IPS DF 6.9 (cell line): ENCODE measurements around the gene MTCL1.

Experiments used
- DNase-seq: peaks from one replicate; pipeline ENCODE4 v3.0.0-alpha.2; 2013; ENCODE audit warnings: low read depth, low spot score
- H3K27ac ChIP-seq: one replicate; pipeline ENCODE4 v1.5.1; 2013; ENCODE audit warnings: low read length, control low read depth
- H3K27me3 ChIP-seq: 2 replicates; pipeline ENCODE4 v1.6.1; 2013; ENCODE audit warnings: mild to moderate bottlenecking, low read length; ENCODE audit not compliant: control insufficient read depth, insufficient read depth
- H3K36me3 ChIP-seq: 2 replicates; pipeline ENCODE4 v1.6.1; 2013; ENCODE audit warnings: low read length; ENCODE audit not compliant: control insufficient read depth, insufficient read depth
- H3K4me1 ChIP-seq: 2 replicates; pipeline ENCODE4 v1.6.1; 2013; ENCODE audit warnings: low read length; ENCODE audit not compliant: control insufficient read depth, insufficient read depth
- H3K4me3 ChIP-seq: 2 replicates; pipeline ENCODE4 v1.5.1; 2013; ENCODE audit warnings: mild to moderate bottlenecking, low read length
- H3K9me3 ChIP-seq: 2 replicates; pipeline ENCODE4 v1.6.1; 2013; ENCODE audit warnings: low read length, inconsistent platforms; ENCODE audit not compliant: control insufficient read depth, insufficient read depth
- WGBS: extraction: QIAGEN DNeasy Blood & Tissue Kit; methylation state at CpG from one replicate; pipeline ENCODE4 v1.1.7; 2013; ENCODE audit warnings: mixed read lengths, missing lambda C conversion rate; ENCODE audit not compliant: insufficient read length, insufficient coverage; 5-methylcytosine and 5-hydroxymethylcytosine counted together

Gene MTCL1

GRCh38 chr18:8809514-8809913 lies 104.2 kb downstream of the MTCL1 start:
- Histone ChIP-seq H3K4me1 (no peaks in the 10 kb centered on the region), H3K36me3 (peaks cover 8% of the 10 kb centered on the region), H3K27me3 (no peaks in the 10 kb centered on the region), H3K9me3 (no peaks in the 10 kb centered on the region), H3K4me3 (no peak overlapping the region), H3K27ac (no peak overlapping the region)
- no CpG with 5 or more reads among the region's 13 CpGs for WGBS
- no peak for DNase-seq

GRCh38 chr18:8810157-8810556 lies 104.8 kb downstream of the MTCL1 start:
- Histone ChIP-seq H3K27me3 (no peaks in the 10 kb centered on the region), H3K4me3 (no peak overlapping the region), H3K36me3 (peaks cover 9% of the 10 kb centered on the region), H3K27ac (no peak overlapping the region), H3K4me1 (no peaks in the 10 kb centered on the region), H3K9me3 (no peaks in the 10 kb centered on the region)
- no CpG with 5 or more reads among the region's 11 CpGs for whole genome bisulfite sequencing
- DNase-seq: no peak

- H3K27me3 ChIP-seq: no peaks in the 10 kb centered on the region
- peaks cover 9% of the 10 kb centered on the region for H3K36me3 ChIP-seq
- no CpG with 5 or more reads among the region's 6 CpGs for WGBS
- H3K4me1 ChIP-seq: no peaks in the 10 kb centered on the region
- no peak overlapping the region for H3K4me3 ChIP-seq
- DNase-seq: no peak
- no peaks in the 10 kb centered on the region for H3K9me3 ChIP-seq
- H3K27ac ChIP-seq: no peak overlapping the region
These were observed 105.8 kb downstream of the MTCL1 start for GRCh38 chr18:8811115-8811514.

DNA sequence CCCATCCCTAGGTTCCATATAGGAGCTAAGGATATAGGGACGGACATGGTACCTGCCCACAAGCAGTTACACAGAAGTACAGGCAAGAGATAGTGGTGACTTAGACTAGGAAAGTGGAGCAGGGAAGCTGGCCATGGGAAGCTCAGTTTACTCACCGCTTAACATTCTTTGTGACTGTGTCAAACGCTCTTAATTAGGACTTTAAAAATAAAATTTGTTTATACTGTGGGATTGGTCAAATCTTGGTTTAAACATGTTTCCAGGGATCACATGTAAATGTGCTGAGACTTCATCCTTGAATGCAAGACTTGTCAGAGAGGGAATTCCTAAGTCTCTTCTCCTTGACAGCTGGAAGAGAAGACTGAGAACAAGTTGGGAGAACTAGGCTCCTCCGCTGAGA lies 107.3 kb downstream of the MTCL1 start:
- no peak overlapping the region for H3K4me3 ChIP-seq
- DNase-seq: no peak

GRCh38 chr18:8813611-8814010 lies 108.3 kb downstream of the MTCL1 start:
- no peaks in the 10 kb centered on the region for H3K4me1 ChIP-seq
- H3K9me3 ChIP-seq: no peaks in the 10 kb centered on the region
- no peak for DNase-seq
- no peak overlapping the region for H3K27ac ChIP-seq
- H3K4me3 ChIP-seq: no peak overlapping the region
- no peaks in the 10 kb centered on the region for H3K27me3 ChIP-seq
- peaks cover 8% of the 10 kb centered on the region for H3K36me3 ChIP-seq

More for the DNA sequence above, 107.3 kb downstream of the MTCL1 start:
- no CpG with 5 or more reads among the region's 4 CpGs for WGBS
- H3K27me3 ChIP-seq: no peaks in the 10 kb centered on the region
- H3K9me3 ChIP-seq: no peaks in the 10 kb centered on the region
- H3K27ac ChIP-seq: no peak overlapping the region
- H3K36me3 ChIP-seq: peaks cover 6% of the 10 kb centered on the region
- H3K4me1 ChIP-seq: no peaks in the 10 kb centered on the region

DNA sequence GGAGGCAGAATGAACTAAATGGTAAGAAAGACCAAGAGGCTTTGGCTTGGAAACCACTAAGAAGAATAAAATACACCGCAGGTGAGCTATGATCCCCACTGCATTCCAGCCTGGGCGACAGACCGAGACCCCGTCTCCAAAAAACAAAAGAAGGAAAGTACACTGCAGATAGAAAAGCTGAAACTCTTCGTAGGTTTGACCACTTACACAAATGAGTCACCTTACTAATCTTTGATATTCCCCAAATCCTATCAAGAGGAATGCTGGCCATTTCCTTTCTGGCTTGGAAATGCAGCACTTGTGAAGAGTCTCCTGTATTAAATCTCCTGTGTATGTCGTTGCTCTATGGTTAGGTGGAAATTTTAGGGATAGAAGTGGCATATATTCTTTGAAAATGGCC lies 108.8 kb downstream of the MTCL1 start:
- no CpG with 5 or more reads among the region's 6 CpGs for WGBS
- Histone ChIP-seq H3K9me3 (no peaks in the 10 kb centered on the region), H3K27ac (no peak overlapping the region), H3K4me3 (no peak overlapping the region), H3K27me3 (no peaks in the 10 kb centered on the region), H3K4me1 (no peaks in the 10 kb centered on the region), H3K36me3 (peaks cover 12% of the 10 kb centered on the region)
- no peak for DNase-seq

DNA sequence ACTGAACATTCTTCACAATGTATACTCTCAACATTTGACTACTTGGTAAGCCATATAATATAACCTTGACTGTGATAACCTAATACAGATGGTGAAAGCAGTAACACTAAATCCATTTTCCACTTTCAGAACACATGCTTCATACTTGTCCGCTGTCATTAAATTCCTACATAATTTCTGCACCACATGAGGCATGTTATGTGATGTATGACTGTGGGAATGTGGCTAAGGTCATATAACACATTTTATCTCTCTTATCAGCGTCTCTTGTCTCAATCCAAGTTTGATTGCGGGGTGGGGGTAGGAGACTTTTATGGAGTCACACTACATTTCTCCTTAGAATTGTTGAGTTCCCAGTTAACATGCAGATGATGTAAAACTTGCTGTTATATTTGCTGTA lies 110.9 kb downstream of the MTCL1 start:
- DNase-seq: no peak
- Histone ChIP-seq H3K4me1 (no peaks in the 10 kb centered on the region), H3K9me3 (no peaks in the 10 kb centered on the region), H3K36me3 (peaks cover 20% of the 10 kb centered on the region), H3K4me3 (no peak overlapping the region), H3K27me3 (no peaks in the 10 kb centered on the region), H3K27ac (no peak overlapping the region)
- no CpG with 5 or more reads among the region's 3 CpGs for WGBS

- Histone ChIP-seq H3K9me3 (no peaks in the 10 kb centered on the region), H3K36me3 (peaks cover 20% of the 10 kb centered on the region), H3K27me3 (no peaks in the 10 kb centered on the region), H3K27ac (no peak overlapping the region), H3K4me3 (no peak overlapping the region), H3K4me1 (no peaks in the 10 kb centered on the region)
- no peak for DNase-seq
- WGBS: no CpG with 5 or more reads among the region's 1 CpG
These were observed 111.5 kb downstream of the MTCL1 start for GRCh38 chr18:8816816-8817215.

DNA sequence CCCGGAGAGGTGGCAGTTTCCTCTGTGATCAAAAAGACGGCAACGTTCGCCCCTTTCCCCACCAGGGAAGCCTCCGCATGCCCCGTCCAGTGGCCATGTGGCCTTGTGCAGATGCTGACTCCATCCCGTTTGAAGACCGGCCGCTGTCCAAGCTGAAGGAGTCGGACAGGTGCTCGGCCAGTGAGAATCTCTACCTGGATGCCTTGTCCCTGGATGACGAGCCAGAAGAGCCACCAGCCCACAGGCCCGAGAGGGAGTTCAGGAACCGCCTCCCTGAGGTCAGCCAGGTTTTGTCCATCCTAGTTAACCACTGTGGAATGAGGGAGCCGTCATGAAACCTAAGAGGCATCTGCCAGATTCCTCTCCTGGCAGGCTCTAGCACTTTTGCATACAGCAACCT lies 113.6 kb downstream of the MTCL1 start:
- WGBS: no CpG with 5 or more reads among the region's 15 CpGs
- Histone ChIP-seq H3K4me1 (no peaks in the 10 kb centered on the region), H3K9me3 (no peaks in the 10 kb centered on the region), H3K4me3 (no peak overlapping the region), H3K27ac (no peak overlapping the region), H3K36me3 (peaks cover 22% of the 10 kb centered on the region), H3K27me3 (no peaks in the 10 kb centered on the region)
- no peak for DNase-seq

DNA sequence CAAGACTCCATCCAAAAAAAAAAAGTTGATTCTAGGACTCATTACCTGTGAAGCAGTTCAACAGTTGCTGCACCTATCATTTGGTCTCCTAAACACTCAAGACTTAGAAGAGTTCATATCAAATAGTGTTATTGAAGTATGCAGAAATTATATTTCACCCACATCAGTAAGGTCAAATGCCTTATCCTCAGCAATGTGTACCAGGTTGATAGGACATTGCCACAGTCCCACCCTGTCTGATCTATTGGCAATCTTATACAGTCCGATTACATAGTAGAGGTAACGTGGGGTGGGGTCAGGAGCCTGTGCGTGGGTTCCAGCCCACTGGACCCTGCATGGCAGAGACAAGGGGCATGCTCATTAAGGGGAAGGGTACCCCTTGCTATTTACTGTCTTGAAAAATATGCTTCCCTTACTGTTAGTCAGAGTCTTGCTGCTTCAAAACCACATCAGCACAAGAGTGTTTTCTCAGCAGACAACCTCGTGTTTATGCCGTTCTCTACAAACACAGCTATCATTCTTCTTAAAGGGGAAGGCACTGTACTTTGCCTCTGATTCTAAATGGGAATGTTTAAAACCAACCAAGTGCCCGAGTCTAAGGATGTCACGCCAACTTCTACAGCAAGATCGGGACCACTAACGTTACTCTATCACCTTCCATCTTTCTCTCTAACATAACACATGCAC lies 115.2 kb downstream of the MTCL1 start:
- Histone ChIP-seq H3K4me3 (no peak overlapping the region), H3K27me3 (no peaks in the 10 kb centered on the region), H3K27ac (no peak overlapping the region), H3K9me3 (no peaks in the 10 kb centered on the region), H3K4me1 (no peaks in the 10 kb centered on the region), H3K36me3 (peaks cover 29% of the 10 kb centered on the region)
- no peak for DNase-seq
- 100% methylated on average over 2 of the region's 9 CpGs for WGBS

DNA sequence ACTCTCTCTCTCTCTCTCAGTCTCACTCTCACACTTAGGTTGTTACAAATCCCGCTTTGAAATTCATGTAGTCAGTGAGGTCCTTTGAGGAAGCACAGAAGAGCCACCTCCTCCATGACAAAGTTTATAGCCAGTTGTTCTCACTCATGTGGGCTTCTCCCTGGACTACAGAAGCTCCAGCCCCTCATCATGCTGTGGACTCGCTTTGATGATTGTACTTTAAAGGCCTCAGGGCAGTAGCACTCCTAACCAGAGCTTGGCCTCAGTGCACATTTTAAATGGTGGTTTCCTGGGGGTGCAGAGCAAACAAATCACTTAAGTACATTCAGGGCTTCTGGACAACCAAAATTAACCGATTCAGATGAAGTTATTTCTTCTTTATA lies 115.7 kb downstream of the MTCL1 start:
- WGBS: no CpG with 5 or more reads among the region's 3 CpGs

More for the DNA sequence above, 115.7 kb downstream of the MTCL1 start:
- no peaks in the 10 kb centered on the region for H3K9me3 ChIP-seq
- no peaks in the 10 kb centered on the region for H3K27me3 ChIP-seq
- H3K36me3 ChIP-seq: peaks cover 29% of the 10 kb centered on the region
- H3K27ac ChIP-seq: no peak overlapping the region
- DNase-seq: no peak
- no peak overlapping the region for H3K4me3 ChIP-seq
- no peaks in the 10 kb centered on the region for H3K4me1 ChIP-seq
